Astrocyte (in vitro differentiated cells and primary cell): ENCODE measurements around the gene VPS37C.

ENCODE experiments used
- EZH2 ChIP-seq: IDR thresholded peaks from 2 replicates; pipeline ENCODE4 v1.6.1; 2012; ENCODE audit warnings: mild to moderate bottlenecking, low read length, inconsistent platforms; ENCODE audit not compliant: insufficient read depth
- TF ChIP-seq, protein P1 (sequence below): IDR thresholded peaks from 2 replicates; pipeline ENCODE4 v1.5.1; 2011; ENCODE audit warnings: low read depth, mild to moderate bottlenecking, inconsistent platforms, low read length, moderate library complexity; ENCODE audit not compliant: insufficient read depth

DNA sequence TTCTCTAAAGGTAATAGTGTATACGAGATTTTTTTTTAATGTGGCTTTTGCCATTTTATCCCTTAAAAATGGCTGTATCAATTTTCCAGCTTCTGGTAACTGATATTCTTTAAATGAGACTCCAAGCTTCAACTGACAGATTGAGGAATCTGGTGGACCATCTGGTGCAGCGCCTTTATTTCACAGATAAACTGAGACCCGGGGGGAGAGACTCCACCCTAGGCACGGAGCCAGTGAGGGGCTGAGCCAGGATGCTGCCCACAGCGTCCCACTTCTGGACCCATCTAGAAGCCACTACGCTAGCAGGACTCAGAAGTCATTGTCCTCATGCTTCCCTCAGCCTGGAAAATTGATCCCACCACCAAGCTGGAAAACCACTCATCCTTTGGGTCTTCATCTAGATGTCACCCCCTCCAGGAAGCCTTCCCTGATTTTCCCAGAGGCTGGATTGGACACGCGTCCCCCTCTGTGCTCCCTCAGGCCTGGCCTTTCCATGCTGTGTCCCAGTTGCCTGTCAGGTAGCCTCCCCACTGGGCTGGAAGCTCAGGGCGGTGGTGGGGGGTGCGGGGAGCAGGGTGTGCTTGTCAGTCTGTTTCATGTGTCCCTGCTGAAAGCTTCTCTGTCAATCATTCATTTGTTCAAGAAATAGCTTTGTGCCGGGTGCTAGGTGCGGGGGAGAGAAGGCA lies 71.3 kb downstream of the VPS37C start:
- TF ChIP-seq, protein P1, sequence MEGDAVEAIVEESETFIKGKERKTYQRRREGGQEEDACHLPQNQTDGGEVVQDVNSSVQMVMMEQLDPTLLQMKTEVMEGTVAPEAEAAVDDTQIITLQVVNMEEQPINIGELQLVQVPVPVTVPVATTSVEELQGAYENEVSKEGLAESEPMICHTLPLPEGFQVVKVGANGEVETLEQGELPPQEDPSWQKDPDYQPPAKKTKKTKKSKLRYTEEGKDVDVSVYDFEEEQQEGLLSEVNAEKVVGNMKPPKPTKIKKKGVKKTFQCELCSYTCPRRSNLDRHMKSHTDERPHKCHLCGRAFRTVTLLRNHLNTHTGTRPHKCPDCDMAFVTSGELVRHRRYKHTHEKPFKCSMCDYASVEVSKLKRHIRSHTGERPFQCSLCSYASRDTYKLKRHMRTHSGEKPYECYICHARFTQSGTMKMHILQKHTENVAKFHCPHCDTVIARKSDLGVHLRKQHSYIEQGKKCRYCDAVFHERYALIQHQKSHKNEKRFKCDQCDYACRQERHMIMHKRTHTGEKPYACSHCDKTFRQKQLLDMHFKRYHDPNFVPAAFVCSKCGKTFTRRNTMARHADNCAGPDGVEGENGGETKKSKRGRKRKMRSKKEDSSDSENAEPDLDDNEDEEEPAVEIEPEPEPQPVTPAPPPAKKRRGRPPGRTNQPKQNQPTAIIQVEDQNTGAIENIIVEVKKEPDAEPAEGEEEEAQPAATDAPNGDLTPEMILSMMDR, result no peak
- no peak for TF ChIP-seq EZH2
